ENCODE measurements around the gene RLN3. TPM values are rescaled to one million over a fixed set of nuclear protein-coding genes. Genes with fewer than 3 reads are reported as not detected.

The RLN3 gene
- total and polyA plus RNA-seq, 9 of the 15 experiments (the other 6 are each of a cell fraction or from before 2014, with no cell fraction given) = 0.31 to 1.2 (median 0.71) TPM; not detected in 6

GRCh38 chr19:14006766-14007562, 21.0 kb upstream of the RLN3 start (continued):
- TF ChIP-seq ZNF184 (CRISPR knock-in tag; IDR thresholded peaks at IDR 0.05) = no peak
- peak; percentile 77; the same call in 1 of the 2 replicates for TF ChIP-seq HBP1 (CRISPR knock-in tag; IDR thresholded peaks at IDR 0.05)
- no peak for TF ChIP-seq MCM3 (IDR thresholded peaks at IDR 0.05)
- TF ChIP-seq MEF2D (tag; conservative IDR thresholded peaks at IDR 0.05; ENCODE audit: low read depth) = peak; percentile 59; the same call in 1 of the 2 replicates
- TF ChIP-seq ZNF76 (CRISPR knock-in tag; IDR thresholded peaks at IDR 0.05; ENCODE audit: borderline replicate concordance) = 0 out of 2 replicates have a peak, but pooled peaks have one; percentile 75
- TF ChIP-seq ILK (tag; IDR thresholded peaks at IDR 0.05; ENCODE audit: borderline replicate concordance, low read depth) = no peak
- TF ChIP-seq REST (IDR thresholded peaks at IDR 0.05; ENCODE audit: borderline replicate concordance) = peak; percentile 61
- TF ChIP-seq REST (CRISPR knock-in tag; IDR thresholded peaks at IDR 0.05; ENCODE audit: low read depth) = 0 out of 2 replicates have a peak, but pooled peaks have one; percentile 68
- TF ChIP-seq PREB (CRISPR knock-in tag; IDR thresholded peaks at IDR 0.05) = no peak
- TF ChIP-seq FOXJ3 (CRISPR knock-in tag; IDR thresholded peaks at IDR 0.05) = no peak
- TF ChIP-seq HDGF (IDR thresholded peaks at IDR 0.05) = no peak
- TF ChIP-seq CEBPB (tag; IDR thresholded peaks at IDR 0.05) = 0 out of 2 replicates have a peak, but pooled peaks have one; percentile 49
- peak; percentile 86 for TF ChIP-seq ZNF644 (tag; IDR thresholded peaks at IDR 0.05; ENCODE audit: low read depth)
- TF ChIP-seq TCF7 (IDR thresholded peaks at IDR 0.05; ENCODE audit: borderline replicate concordance) = no peak
- TF ChIP-seq ZBTB7A (IDR thresholded peaks at IDR 0.05; ENCODE audit: borderline replicate concordance, control insufficient read depth, low read depth, low read length) = peak; percentile 94
- peak; percentile 99 for TF ChIP-seq ESRRA (IDR thresholded peaks at IDR 0.05; ENCODE audit: borderline replicate concordance, low read depth)
- TF ChIP-seq ZNF217 (CRISPR knock-in tag; IDR thresholded peaks at IDR 0.05) = no peak
- peak; percentile 87; the same call in 1 of the 2 replicates for TF ChIP-seq GATAD2A (IDR thresholded peaks at IDR 0.05)

Measured in K562 (cell line).